ENCODE results near the gene RFX1.

Gene RFX1

DNA sequence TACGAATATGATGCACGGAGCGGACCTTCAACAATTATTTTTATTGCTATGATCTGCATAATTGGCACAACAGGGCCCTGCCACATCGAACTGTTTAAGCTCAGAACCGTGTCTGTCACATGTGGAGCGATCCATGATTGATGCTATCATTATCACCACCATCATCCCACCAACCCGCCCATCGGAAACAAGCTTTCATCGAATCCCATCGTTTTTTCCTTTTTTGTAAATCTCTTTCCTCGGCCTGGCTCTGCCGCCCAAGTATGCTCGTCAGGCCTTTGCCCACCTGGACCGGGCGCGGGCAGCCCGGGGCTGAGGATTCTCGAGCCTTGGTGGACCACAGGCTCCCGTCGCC is 54.3 kb downstream of the RFX1 start:
- H3K4me3 ChIP-seq (ENCODE audit: low read depth, low read length): peak overlapping the region; percentile 53
- TF ChIP-seq, protein P1, sequence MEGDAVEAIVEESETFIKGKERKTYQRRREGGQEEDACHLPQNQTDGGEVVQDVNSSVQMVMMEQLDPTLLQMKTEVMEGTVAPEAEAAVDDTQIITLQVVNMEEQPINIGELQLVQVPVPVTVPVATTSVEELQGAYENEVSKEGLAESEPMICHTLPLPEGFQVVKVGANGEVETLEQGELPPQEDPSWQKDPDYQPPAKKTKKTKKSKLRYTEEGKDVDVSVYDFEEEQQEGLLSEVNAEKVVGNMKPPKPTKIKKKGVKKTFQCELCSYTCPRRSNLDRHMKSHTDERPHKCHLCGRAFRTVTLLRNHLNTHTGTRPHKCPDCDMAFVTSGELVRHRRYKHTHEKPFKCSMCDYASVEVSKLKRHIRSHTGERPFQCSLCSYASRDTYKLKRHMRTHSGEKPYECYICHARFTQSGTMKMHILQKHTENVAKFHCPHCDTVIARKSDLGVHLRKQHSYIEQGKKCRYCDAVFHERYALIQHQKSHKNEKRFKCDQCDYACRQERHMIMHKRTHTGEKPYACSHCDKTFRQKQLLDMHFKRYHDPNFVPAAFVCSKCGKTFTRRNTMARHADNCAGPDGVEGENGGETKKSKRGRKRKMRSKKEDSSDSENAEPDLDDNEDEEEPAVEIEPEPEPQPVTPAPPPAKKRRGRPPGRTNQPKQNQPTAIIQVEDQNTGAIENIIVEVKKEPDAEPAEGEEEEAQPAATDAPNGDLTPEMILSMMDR (IDR thresholded peaks at IDR 0.05; ENCODE audit: low read depth, low read length): no peak

DNA sequence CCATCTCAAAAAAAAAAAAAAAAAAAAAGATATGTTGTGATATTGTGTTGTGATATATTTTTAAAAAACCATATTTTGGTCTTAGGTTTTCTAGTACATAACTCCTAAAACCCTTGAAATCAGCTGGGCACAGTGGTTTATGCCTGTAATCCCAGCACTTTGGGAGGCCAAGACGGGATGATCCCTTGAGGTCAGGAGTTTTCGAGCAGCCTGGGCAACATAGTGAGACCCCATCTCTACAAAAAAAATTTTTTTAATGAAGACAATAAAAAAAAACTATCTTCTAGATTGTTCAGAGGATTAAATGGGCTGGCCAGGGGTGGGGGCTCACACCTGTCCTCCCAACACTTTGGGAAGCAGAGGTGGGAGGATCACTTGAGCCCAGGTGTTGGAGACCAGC is 55.1 kb downstream of the RFX1 start:
- DNase-seq (ENCODE audit: low read depth, low spot score): no peak
- in situ Hi-C loops (cut with HindIII; ENCODE audit: low sequenced_read_pairs): no loop called here
- TF ChIP-seq, protein P1 (IDR thresholded peaks at IDR 0.05; ENCODE audit: low read depth, low read length): no peak
- no peak overlapping the region for H3K4me3 ChIP-seq (ENCODE audit: low read depth, low read length)

More for the DNA sequence above, 54.3 kb downstream of the RFX1 start:
- in situ Hi-C loops (cut with HindIII; ENCODE audit: low sequenced_read_pairs): no loop called here
- DNase-seq (ENCODE audit: low read depth, low spot score): no peak

GRCh38 chr19:13946414-13946813 is 59.7 kb downstream of the RFX1 start:
- no peak overlapping the region for H3K4me3 ChIP-seq (ENCODE audit: low read depth, low read length)
- in situ Hi-C loops (cut with HindIII; ENCODE audit: low sequenced_read_pairs): no loop called here
- TF ChIP-seq, protein P1 (IDR thresholded peaks at IDR 0.05; ENCODE audit: low read depth, low read length): no peak
- no peak for DNase-seq (ENCODE audit: low read depth, low spot score)

- in situ Hi-C loops (cut with HindIII; ENCODE audit: low sequenced_read_pairs): no loop called here
- H3K4me3 ChIP-seq (ENCODE audit: low read depth, low read length): no peak overlapping the region
- no peak for DNase-seq (ENCODE audit: low read depth, low spot score)
- TF ChIP-seq, protein P1 (IDR thresholded peaks at IDR 0.05; ENCODE audit: low read depth, low read length): no peak
These were observed 64.0 kb downstream of the RFX1 start for GRCh38 chr19:13942023-13942684.

- TF ChIP-seq, protein P1 (IDR thresholded peaks at IDR 0.05; ENCODE audit: low read depth, low read length): no peak
- H3K4me3 ChIP-seq (ENCODE audit: low read depth, low read length): peak within 1 kb of the TSS; percentile 45
- DNase-seq (ENCODE audit: low read depth, low spot score): peak; percentile 70
- in situ Hi-C loops (cut with HindIII; ENCODE audit: low sequenced_read_pairs): no loop called here
These were observed 67.6 kb downstream of the RFX1 start, which contains the start of gene PODNL1 for GRCh38 chr19:13938301-13939064. Gene PODNL1, minus strand, starts transcription at chr19:13938417. Its CDS starts 236 bp downstream, at chr19:13938181.

DNA sequence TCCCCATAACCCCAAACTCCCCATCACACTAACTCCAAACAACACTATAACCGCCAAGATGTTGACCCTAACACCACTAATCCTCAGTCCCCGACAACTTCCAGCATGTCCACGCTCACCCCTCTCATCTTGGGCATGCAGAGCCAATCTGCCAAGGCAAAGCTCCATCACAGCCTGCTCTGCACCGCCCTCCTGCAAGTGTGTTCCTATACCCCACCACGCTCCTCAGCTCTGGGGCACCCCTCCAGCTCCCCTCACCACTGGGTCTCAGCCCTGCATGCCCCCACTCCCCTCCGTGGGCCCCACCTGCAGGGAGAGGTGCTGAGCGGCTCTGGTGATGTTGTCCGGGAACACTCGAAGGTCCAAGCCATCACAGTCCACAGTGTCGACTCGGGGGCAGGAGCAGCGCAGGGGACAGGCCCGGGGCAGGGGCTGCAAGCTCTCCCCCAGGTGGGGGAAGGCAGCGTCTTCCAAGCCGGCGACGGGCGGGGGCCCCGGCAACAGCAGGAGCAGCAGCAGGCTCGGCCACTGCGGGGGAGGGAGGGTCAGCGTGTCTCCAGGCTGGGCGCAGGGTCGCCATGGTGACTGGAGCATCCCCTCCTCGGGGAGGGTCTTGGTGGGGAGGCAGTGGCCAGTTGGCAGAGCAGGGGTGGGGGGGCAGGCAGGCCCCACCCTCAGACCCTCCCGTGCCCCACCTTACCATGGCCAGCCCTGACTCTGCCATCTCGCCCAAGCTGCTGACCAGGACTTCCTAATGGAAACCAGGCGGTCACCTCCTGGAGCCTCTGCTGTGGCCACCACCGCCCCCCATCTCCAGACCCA is 68.4 kb downstream of the RFX1 start:
- H3K4me3 ChIP-seq (ENCODE audit: low read depth, low read length): peak overlapping the region; percentile 45
- TF ChIP-seq, protein P1 (IDR thresholded peaks at IDR 0.05; ENCODE audit: low read depth, low read length): no peak
- in situ Hi-C loops (cut with HindIII; ENCODE audit: low sequenced_read_pairs): no loop called here
- no peak for DNase-seq (ENCODE audit: low read depth, low spot score)
